ENCODE data around the gene P4HTM.
"Not testable (repeated sequence)": the region's sequence is repeated elsewhere in the genome, so short reads cannot be mapped to it uniquely, and the experiment has no call there.

Gene P4HTM

DNA sequence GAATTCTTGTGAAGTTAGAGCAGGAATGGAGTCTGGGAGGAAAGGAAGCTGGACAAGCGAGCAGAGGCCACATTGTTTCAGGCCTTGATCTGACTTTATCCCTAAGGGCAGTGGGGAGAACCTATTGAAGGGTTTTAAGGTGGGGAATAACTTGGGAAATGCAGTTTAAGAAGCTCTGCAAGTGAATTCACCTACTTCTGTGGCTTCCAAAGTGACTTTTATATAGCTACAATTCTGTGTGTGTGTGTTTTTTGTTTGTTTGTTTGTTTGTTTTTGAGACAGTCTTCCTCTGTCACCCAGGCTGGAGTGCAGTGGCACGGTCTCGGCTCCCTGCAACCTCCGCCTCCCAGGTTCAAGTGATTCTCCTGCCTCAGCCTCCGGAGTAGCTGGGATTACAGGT, 18.6 kb downstream of the P4HTM start:
- DNase-seq (ENCODE audit: low spot score) = not testable (repeated sequence)

GRCh38 chr3:49009396-49009795, 19.4 kb downstream of the P4HTM start:
- DNase-seq (ENCODE audit: low spot score) = no peak

DNA sequence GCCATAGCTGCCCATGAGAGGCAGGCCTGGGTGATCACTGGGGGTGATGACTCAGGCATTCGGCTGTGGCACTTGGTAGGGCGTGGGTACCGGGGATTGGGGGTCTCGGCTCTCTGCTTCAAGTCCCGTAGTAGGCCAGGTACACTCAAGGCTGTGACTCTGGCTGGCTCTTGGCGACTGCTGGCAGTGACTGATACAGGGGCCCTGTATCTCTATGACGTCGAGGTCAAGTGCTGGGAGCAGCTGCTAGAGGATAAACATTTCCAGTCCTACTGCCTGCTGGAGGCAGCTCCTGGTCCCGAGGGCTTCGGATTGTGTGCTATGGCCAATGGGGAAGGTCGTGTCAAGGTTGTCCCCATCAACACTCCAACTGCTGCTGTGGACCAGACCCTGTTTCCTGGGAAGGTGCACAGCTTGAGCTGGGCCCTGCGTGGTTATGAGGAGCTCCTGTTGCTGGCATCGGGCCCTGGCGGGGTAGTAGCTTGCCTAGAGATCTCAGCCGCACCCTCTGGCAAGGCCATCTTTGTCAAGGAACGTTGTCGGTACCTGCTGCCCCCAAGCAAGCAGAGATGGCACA, 22.5 kb downstream of the P4HTM start:
- DNase-seq (ENCODE audit: low spot score) = no peak

DNA sequence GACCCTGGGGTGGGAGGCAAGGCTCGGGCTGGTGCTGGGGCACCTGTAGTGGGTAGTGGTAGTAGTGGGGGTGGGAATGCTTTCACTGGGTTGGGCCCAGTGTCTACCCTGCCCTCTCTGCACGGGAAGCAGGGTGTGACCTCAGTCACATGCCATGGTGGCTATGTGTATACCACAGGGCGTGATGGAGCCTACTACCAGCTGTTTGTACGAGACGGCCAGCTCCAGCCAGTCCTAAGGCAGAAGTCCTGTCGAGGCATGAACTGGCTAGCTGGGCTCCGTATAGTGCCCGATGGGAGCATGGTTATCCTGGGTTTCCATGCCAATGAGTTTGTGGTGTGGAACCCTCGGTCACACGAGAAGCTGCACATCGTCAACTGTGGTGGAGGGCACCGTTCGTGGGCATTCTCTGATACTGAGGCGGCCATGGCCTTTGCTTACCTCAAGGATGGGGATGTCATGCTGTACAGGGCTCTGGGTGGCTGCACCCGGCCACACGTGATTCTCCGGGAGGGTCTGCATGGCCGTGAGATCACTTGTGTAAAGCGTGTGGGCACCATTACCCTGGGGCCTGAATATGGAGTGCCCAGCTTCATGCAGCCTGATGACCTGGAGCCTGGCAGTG, 23.2 kb downstream of the P4HTM start:
- DNase-seq (ENCODE audit: low spot score) = no peak

DNA sequence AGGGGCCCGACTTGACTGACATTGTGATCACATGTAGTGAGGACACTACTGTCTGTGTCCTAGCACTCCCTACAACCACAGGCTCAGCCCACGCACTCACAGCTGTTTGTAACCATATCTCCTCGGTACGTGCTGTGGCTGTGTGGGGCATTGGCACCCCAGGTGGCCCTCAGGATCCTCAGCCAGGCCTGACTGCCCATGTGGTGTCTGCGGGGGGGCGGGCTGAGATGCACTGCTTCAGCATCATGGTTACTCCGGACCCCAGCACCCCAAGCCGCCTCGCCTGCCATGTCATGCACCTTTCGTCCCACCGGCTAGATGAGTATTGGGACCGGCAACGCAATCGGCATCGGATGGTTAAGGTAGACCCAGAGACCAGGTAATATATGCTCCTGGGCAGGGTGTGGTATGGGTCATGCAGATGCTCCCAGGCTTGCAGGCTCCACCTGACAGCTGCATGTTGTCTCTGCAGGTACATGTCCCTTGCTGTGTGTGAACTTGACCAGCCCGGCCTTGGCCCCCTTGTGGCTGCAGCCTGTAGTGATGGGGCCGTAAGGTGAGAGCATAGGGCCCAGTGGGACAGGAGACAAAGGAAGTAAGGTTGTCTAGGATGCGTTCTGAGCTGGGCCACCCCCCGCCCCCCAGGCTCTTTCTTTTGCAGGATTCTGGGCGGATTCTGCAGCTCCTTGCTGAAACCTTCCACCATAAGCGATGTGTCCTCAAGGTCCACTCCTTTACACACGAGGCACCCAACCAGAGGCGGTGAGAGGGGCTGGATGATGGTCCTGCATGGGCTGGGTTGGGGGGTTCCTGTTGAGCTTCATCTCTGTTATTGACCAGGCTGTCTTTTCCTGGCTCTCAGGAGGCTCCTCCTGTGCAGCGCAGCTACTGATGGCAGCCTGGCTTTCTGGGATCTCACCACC, 24.0 kb downstream of the P4HTM start:
- peak; percentile 42 for DNase-seq (ENCODE audit: low spot score)

DNA sequence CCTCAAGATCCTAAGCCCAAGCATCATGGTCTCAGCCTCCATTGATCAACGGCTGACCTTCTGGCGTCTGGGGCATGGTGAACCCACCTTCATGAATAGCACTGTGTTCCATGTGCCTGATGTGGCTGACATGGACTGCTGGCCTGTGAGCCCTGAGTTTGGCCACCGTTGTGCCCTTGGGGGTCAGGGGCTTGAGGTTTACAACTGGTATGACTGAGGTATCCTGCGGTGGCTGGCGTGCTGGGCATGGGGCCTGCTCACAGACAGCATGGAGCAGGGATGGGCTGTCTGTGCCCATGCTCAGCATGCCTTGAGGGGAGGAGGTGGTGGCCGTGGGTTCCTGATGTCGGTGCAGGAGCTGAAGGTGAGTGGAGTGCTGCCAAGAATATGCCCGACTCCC, 25.0 kb downstream of the P4HTM start:
- no peak for DNase-seq (ENCODE audit: low spot score)

GRCh38 chr3:49015765-49016164, 25.7 kb downstream of the P4HTM start:
- no peak for DNase-seq (ENCODE audit: low spot score)

GRCh38 chr3:49016414-49017228, 26.6 kb downstream of the P4HTM start:
- no peak for DNase-seq (ENCODE audit: low spot score)

GRCh38 chr3:49017229-49017970, 27.4 kb downstream of the P4HTM start:
- no peak for DNase-seq (ENCODE audit: low spot score)

DNA sequence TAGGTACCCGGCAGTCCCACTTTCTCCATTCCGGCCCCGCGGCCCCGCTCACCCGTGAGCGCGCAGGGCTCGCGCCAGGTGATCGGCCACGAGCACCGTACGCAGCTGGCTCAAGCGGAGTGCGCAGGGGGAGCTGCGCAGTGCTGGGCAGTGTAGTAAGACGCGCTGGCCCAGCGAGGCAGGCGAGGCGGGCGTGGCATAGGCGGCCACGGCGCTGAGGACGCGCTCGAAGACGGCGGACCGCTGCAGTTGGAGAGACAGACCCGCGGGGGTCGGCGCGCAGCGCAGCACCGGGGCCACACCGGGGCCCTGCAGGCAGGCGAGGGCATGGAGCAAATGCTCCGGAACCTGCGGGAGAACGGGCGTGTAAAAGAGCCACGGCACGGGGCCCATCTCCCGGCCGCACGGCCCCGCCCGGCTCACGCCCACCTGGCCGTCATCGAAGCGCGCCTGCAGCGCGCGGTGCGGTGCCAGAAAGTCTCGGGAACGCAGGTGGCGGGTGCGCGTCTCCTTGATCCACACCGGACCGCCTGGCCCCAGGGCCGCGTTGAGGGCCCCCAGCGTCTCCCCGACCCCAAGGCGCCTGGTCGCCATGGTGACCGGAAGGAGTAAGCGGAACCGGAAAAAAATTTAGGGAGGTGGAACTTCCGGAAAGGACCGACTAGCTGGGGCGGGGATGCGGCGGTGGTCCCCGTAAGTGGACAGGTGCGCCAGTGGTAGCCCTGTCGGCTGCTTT, 28.1 kb downstream of the P4HTM start, which contains the start of gene DALRD3:
Gene DALRD3, minus strand, starts transcription at position 610 of the 736 bp plus-strand sequence. Its CDS starts 16 bp downstream, at position 594.
- peak; percentile 78 for DNase-seq (ENCODE audit: low spot score)

- no peak for DNase-seq (ENCODE audit: low spot score)
Observed at GRCh38 chr3:49018707-49019006, 28.6 kb downstream of the P4HTM start.

DNA sequence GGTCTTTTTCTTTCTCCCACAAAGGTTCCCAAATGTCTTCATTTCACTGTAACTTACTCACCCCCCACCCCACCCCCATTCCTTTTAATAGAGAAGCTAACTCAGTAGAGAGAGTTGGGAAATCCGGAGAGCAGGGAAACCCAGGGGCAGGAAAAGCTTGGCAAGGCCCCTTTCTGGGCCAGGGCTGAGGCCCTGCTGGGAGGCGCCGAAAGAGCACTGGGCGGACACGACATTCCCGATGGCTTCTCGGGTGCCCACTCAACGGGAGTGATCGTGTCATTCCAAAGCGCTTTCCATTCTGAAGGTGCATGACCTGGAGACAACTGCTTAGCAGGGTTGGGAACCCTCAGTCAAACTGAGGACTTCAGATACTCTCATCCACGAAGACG, 29.9 kb downstream of the P4HTM start:
- no peak for DNase-seq (ENCODE audit: low spot score)

DNA sequence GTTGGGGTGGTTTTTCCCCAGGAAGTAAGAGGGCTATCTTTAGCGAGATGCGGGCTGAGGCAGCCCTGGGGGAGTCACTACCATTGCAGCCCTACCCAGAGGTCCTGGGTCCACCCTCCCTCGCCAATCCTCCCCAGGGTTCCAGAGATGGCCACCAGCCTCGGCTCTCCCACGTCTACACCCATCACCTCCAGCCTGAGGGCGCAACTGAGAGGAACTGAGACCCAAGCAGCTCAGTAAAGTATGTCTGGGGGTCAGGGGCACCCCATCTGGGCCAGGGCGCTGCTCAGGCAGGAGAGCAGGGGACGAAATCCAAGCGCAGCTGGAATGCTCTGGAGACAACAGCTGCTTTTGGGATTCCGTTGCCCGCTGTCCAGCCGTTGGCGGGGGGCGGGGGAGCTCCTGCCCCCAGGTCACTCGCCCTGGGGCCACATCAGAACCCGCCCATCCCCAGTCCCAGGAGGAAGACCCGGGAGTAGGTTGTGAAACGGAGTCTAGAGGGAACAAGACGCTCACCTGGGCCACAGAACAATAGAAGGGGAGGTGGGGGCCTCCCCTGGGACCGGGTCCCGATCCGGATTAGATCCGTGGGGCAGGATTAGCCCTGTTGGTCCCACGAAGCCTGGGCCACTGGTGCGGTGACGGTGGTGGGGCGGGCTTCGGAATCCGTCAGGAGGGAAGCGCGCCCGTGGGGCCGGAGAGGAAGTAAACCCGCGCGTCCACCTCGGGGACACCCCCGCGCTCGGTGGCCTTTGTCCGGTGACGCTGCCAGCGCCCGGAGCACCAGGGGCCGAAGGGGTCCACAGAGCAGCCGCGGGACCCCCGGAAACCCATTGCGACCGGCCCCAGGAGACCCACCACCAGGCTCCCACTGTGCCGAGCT, 30.5 kb downstream of the P4HTM start:
- peak; percentile 42 for DNase-seq (ENCODE audit: low spot score)

DNA sequence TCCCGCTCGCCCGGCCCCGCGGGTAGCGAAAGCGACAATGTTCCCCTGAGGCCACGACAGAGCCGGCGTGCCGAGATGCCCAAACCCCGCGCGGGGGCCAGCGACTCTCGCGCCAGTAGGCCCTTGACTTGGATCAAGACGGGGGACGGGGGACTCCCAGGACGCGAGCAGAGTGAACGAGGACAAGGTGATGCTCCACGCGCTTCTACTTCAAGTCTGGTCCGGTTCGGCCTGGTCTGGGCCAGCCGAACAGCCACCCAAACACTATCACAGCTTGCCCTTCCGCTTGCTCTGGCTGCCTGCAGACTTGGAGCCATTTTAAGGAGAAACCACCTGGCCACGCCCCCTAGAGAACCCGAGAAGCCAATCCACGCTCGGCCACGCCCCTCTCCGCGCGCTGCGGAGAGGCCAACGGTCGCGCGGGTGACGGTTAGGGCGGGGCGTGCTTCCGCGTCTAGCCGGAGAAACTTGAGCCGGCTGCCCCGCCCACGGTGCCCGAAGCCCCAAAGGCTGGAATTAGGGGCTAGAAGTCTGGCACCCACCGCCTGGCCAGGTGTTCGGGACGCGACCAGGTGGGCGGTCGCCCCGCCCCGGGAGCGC, 31.3 kb downstream of the P4HTM start:
- DNase-seq (ENCODE audit: low spot score) = peak; percentile 99

- DNase-seq (ENCODE audit: low spot score) = peak; percentile 95
Observed at GRCh38 chr3:49021813-49022687, 32.0 kb downstream of the P4HTM start, which contains the start of gene NDUFAF3. Gene NDUFAF3 (plus strand): TSS chr3:49022121. CDS start chr3:49022145, 24 bp downstream.

GRCh38 chr3:49022688-49023171, 32.7 kb downstream of the P4HTM start:
- DNase-seq (ENCODE audit: low spot score) = peak; percentile 30

DNA sequence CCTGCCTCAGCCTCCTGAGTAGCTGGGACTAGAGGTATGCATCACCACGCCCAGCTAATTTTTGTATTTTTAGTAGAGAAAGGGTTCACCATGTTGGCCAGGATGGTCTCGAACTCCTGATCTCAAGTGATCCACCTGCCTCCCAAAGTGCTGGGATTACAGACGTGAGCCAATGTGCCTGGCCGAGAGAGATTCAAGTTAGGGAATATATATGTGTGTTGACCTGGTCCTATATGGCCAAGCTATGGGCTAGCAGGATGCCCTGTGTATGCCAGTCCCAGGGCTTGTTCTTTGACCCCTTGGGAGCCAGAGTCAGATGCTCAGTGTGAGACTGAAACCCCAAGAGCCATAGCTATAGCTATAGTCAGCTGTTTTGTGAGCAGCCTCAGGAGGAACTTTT, 33.7 kb downstream of the P4HTM start:
- no peak for DNase-seq (ENCODE audit: low spot score)

DNA sequence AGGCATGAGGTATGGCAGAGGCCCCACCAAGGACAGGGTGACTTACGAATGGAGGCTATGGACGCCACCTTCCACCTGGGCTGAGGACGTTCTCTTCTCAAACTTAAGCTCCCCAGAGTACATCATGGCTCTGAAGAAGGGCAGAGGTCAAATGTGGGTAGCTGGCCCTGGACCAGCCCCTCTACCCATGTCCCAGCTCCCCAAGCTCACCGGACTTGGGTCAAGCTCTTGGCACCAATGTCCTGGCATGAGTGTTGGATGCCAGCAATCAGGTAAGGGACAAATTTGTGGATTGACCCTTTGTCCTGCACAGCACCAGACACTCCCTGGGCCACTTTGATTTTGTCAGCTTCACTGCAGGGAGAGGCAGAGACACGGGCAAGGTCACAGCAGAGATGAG, 34.4 kb downstream of the P4HTM start:
- DNase-seq (ENCODE audit: low spot score) = no peak
